ENCODE data around the gene SLC22A5. TPM values are rescaled to one million over a fixed set of nuclear protein-coding genes. Genes with fewer than 3 reads are reported as not detected.

Gene SLC22A5
- total and polyA plus RNA-seq, 10 of the 15 experiments (the other 5 are each of a cell fraction or from before 2014, with no cell fraction given): 1.1 to 4.4 (median 2.3) TPM

DNA sequence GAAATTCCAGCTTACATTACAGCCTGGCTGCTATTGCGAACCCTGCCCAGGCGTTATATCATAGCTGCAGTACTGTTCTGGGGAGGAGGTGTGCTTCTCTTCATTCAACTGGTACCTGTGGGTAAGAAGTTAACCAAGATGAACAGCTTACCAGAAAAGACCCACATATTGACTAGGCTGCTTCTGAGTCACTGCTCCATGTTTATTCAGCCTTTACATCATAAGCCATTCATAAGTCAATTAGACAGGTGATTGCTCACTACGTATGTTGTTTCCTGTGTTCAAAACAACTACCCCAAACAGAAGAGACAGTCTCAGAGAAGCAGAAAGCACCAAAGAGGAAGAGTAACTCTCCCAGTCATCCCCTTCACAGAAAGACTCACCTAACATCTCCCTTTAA lies 34.7 kb upstream of the SLC22A5 start (continued):
- TF ChIP-seq, protein P1, sequence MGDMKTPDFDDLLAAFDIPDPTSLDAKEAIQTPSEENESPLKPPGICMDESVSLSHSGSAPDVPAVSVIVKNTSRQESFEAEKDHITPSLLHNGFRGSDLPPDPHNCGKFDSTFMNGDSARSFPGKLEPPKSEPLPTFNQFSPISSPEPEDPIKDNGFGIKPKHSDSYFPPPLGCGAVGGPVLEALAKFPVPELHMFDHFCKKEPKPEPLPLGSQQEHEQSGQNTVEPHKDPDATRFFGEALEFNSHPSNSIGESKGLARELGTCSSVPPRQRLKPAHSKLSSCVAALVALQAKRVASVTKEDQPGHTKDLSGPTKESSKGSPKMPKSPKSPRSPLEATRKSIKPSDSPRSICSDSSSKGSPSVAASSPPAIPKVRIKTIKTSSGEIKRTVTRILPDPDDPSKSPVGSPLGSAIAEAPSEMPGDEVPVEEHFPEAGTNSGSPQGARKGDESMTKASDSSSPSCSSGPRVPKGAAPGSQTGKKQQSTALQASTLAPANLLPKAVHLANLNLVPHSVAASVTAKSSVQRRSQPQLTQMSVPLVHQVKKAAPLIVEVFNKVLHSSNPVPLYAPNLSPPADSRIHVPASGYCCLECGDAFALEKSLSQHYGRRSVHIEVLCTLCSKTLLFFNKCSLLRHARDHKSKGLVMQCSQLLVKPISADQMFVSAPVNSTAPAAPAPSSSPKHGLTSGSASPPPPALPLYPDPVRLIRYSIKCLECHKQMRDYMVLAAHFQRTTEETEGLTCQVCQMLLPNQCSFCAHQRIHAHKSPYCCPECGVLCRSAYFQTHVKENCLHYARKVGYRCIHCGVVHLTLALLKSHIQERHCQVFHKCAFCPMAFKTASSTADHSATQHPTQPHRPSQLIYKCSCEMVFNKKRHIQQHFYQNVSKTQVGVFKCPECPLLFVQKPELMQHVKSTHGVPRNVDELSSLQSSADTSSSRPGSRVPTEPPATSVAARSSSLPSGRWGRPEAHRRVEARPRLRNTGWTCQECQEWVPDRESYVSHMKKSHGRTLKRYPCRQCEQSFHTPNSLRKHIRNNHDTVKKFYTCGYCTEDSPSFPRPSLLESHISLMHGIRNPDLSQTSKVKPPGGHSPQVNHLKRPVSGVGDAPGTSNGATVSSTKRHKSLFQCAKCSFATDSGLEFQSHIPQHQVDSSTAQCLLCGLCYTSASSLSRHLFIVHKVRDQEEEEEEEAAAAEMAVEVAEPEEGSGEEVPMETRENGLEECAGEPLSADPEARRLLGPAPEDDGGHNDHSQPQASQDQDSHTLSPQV (IDR thresholded peaks at IDR 0.05): no peak
- TF ChIP-seq RAD21 (IDR thresholded peaks at IDR 0.05; ENCODE audit: insufficient read depth, low read depth, low read length) (no peak), SRF (IDR thresholded peaks at IDR 0.05; ENCODE audit: low read depth in 2 of 2, low read length in 2 of 2) (no peak), ZNF217 (IDR thresholded peaks at IDR 0.05) (no peak), PML (IDR thresholded peaks at IDR 0.05; ENCODE audit: low read length) (no peak)
- TF ChIP-seq, protein P2, sequence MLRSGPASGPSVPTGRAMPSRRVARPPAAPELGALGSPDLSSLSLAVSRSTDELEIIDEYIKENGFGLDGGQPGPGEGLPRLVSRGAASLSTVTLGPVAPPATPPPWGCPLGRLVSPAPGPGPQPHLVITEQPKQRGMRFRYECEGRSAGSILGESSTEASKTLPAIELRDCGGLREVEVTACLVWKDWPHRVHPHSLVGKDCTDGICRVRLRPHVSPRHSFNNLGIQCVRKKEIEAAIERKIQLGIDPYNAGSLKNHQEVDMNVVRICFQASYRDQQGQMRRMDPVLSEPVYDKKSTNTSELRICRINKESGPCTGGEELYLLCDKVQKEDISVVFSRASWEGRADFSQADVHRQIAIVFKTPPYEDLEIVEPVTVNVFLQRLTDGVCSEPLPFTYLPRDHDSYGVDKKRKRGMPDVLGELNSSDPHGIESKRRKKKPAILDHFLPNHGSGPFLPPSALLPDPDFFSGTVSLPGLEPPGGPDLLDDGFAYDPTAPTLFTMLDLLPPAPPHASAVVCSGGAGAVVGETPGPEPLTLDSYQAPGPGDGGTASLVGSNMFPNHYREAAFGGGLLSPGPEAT (IDR thresholded peaks at IDR 0.05; ENCODE audit: low read depth): no peak
- TF ChIP-seq, protein P3, sequence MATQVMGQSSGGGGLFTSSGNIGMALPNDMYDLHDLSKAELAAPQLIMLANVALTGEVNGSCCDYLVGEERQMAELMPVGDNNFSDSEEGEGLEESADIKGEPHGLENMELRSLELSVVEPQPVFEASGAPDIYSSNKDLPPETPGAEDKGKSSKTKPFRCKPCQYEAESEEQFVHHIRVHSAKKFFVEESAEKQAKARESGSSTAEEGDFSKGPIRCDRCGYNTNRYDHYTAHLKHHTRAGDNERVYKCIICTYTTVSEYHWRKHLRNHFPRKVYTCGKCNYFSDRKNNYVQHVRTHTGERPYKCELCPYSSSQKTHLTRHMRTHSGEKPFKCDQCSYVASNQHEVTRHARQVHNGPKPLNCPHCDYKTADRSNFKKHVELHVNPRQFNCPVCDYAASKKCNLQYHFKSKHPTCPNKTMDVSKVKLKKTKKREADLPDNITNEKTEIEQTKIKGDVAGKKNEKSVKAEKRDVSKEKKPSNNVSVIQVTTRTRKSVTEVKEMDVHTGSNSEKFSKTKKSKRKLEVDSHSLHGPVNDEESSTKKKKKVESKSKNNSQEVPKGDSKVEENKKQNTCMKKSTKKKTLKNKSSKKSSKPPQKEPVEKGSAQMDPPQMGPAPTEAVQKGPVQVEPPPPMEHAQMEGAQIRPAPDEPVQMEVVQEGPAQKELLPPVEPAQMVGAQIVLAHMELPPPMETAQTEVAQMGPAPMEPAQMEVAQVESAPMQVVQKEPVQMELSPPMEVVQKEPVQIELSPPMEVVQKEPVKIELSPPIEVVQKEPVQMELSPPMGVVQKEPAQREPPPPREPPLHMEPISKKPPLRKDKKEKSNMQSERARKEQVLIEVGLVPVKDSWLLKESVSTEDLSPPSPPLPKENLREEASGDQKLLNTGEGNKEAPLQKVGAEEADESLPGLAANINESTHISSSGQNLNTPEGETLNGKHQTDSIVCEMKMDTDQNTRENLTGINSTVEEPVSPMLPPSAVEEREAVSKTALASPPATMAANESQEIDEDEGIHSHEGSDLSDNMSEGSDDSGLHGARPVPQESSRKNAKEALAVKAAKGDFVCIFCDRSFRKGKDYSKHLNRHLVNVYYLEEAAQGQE (IDR thresholded peaks at IDR 0.05; ENCODE audit: low read depth, low read length): no peak

All from GM12878 (cell line).